Left colon (tissue), 2 donors: ENCODE results near the gene GNG14. TPM values are rescaled to one million over a fixed set of nuclear protein-coding genes. Genes with fewer than 3 reads are reported as not detected.
"Not testable (repeated sequence)": the region's sequence is repeated elsewhere in the genome, so short reads cannot be mapped to it uniquely, and the experiment has no call there.

Source experiments
- ATAC-seq: fragments of 200-7000 bp; cut with Tn5 transposase; one replicate; pipeline ENCODE4 v1.9.1; 2020; ENCODE audit warnings: mild to moderate bottlenecking, moderate library complexity
- DNase-seq, 2 donors: peaks; one replicate each; pipeline ENCODE4 v3.0.0-alpha.2; 2020
- intact Hi-C, 2 donors: fragments of 100-400 bp; cut with DNase I in 1 of 2; cut with micrococcal nuclease in 1 of 2; formaldehyde crosslinking; loops; one replicate each; pipeline versions ENCODE4 v1.11.2 to v1.14.0; 2022; cut with DNase I, micrococcal nuclease
- total RNA-seq, 2 donors: library from RNA; stranded (reverse); fragmentation: NEBNext Ultra II Directional; extraction: Animal tissue kit (Norgen Biotek cat#: 25700); gene quantifications; one replicate each; pipeline ENCODE4 v1.2.1, GENCODE V29; 2021
- donor health status: DM: no; HTN: no; CAD: no.
- donor health status: DM: yes; HTN: yes; CAD: no.

GNG14 gene
- total RNA-seq, 2 donors from 2014 or later = not detected

DNA sequence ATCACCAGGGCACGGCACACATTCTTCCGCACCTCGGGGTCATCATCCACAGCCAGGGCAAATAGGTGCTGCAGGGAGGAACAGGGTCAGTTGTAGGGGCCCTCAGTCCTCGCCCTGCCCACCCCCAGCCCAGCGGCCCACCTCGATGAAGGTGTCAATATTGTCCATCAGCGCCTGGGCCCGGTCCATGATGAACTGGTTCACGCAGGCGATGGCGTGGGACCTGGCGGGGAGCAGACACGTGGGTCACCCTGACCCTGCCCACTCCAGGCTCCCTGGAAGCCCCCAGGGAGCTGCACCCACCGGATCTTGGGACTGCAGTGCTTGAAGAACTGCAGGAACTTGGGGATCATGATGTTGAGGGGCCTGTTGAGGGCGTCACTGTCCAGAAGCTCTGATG, 27.3 kb downstream of the GNG14 start:
- intact Hi-C loops = no loop called here
- DNase-seq (no peak), ATAC-seq (no peak)

DNA sequence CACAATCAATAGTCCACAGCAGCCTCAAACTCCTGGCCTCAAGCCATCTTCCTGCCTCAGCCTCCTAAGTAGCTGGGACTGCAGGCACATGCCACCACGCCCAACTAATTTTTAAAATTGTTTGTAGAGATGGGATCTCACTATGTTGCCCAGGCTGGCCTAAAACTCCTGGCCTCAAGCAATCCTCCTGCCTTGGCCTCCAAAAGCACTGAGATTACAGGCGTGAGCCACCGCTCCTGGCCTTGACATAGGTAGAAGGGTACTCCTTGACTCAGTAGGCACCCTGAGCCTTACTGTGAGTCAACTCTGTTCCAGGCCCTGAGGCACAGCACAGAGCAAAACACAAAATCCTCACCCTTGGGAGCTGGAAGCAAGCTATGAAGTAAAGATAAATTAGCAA, 28.1 kb downstream of the GNG14 start:
- intact Hi-C loops = no loop called here
- ATAC-seq (no peak), DNase-seq (no peak)

DNA sequence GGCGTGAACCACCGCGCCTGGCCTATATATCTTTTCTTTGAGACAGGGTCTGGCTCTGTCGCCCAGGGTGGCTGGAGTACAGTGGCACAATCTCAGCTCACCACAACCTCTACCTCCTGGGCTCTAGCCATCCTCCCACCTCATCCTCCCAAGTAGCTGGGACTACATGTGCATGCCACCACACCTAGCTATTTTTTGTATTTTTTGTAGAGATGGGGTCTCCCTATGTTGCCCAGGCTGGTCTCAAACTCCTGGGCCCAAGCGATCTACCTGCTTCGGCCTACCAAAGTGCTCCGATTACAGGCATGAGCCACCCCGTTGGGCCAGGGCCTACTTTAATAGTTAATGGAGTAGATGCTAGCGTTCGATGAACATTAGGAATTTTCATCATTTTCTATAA, 32.5 kb downstream of the GNG14 start:
- intact Hi-C loops = no loop called here
- no peak for DNase-seq
- ATAC-seq = no peak

DNA sequence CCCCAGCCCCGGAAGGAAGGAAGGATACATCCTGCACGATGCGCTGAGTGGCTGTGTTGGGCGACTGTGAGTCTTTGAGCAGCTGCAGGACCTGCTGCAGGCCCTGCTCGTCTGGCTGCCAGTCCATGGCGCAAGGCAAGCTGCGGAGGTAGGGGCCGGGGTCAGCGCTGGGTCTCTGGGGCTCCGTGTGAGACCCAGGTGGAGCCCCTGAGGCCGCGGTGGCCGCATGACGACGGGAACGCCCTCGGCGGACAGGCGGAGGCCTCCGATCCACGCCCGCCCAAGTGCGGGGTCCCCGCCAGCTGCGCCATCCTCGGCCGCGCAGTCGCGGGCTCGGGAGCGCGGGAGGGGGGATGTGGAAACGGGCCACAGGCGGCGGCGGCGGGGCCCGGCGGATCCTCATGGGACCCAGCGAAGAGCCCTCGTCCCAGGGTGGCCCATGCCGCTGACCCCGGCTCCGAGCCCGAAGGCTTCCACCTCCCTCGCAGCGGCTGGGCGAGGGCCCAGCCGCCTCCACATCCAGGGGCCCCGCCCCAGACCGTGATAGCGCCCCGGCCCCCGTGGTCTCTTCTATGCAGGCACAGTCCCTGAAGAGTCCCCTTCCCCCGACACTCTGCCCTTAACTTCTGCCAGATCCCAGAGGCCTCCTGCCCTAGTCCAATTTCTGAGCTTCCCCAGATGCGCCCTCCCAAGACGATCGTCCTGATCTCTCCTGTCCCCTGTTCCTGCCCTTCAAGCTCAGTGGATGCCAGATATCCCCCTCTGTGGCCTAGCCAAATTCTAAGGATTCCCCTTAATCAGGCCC, 33.3 kb downstream of the GNG14 start:
- no peak for ATAC-seq
- peak in 1 of 2 donors; percentile 36 for DNase-seq
- intact Hi-C loops = no loop called here

DNA sequence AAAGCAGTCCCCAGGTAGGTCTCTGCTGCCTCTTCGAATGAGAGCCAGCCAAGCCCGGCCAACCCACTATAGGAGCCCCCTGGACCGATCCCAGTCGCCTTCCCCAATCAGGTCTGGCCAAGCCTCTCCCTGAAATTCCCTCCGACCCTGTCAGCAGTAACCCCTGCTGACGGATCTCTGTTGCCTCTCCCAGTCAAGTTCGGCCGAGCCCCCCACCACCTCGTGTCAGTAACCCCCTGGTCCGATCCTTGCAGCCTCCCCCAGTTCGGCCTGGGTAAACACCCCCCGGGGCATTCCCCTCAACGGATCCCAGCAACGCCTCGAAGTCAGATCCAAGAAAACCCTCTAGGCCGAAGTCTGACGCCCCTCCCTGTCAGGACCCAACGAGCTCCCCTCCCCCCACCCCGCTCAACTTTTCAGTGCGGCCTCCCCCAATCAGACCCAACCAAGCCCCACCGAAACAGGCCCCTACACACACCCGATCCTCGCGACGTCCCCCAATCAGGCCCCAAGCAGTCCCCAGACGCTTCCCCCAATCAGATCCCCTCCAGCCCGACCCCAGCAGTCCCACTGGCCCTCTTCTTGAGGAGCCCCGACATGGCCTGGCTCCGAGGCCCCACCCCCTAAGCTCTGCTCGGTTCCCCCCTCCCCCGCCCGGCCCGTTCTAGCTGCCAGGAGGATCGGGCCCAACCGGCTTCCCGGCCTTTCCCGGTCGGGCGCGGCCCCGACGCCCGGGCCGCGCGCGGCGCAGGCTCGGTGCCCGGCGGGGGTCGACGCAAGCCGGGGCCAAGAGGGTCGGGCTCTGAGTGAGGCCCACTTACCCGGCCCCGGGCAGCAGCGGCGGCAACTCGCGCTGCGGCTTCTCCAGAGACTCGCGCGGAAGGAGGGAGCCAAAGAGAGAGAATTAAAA, 34.1 kb downstream of the GNG14 start:
- DNase-seq (peak; percentile 75 to 78), ATAC-seq (peak; percentile 64)
- intact Hi-C loops = no loop called here

DNA sequence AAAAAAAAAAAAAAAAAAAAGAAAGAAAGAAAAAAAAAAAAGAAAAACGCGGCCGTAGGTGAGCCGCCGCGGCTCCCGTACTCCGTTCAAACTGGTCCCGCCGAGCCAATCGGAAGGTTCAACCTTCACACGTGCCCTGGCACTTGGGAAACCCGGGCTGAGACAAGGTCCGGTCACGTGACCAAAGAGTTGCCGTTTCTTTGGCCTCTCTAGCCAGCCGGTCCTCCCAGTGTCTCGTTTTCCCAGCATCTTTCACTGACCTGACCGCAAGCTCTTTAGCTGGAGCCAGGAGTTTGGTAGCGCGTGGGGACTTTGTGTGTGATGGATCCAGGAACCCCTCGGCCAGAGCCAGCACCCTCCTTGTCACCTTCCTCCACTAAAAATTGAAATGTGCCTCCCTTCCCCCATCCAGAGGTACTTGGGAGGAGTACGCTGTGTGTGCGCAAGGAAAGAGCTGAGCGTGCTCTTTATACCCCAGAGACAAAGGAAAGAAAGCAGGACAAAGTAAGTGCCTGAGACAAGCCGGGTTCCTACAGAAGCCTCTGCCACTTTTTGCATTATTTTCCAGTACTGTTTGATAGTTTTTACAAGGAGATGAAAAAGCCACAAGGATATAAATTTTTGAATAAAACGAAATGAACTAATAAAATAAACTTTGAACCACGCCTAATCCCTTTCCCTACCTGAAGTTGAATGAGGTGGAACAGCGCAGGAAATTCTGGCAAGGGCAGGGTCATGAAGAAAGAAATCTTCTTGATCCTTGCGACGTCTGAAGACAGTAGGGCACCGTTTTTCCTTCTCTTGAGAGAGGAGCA, 35.0 kb downstream of the GNG14 start:
- ATAC-seq (peak; percentile 90), DNase-seq (peak; percentile 96 to 99)
- intact Hi-C loops = no loop called here

DNA sequence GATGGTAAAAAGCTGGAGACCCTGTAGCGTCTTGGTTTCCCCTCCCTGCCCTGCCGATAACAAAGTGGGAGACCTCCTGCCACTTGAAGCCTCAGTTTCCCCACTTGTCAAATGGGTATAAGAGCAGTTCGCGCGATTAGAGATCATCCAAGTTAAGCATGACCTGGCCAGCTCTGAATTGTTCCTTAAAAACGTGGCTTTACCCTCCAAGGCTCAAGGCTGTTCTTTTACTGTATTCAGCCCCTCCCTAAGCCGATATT, 35.5 kb downstream of the GNG14 start:
- intact Hi-C loops = no loop called here
- ATAC-seq (no peak), DNase-seq (no peak)

DNA sequence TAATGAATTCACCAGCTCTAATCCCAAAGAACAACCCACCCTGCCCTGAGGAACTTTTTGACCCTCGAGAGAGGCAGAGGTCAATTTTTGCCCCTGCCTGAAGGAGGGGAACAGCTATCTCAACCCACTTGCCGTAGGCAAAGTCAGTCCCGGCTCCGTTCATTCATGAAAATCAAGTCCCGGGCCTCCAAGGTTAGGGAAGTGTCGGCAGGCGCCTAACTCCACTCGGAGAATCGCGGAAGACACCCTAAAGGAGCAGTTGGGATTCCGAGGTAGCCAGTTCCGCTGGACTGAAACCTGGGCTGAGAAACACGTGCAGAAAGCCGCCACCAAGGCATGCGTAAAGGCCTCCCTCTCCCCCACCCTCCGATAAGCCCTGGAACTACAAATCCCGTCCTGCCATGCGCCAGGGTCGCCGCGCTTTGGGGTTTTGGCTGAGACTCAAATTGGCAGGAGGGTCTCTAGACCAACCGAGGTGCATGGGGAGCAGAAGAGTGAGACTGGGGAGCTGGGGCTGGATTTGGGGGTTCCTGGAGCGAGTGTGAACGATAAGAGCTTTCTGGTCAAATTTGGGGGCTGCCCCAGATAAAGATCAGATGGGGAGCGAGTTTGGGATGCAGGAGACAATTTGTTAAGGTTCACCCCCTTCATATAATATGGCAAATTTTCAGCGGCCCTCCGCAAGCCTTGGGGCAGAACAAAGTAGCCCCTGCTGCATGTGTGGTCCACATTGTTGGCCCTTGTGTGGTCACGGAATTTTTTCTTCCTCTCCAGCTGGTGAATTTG, 36.0 kb downstream of the GNG14 start, which contains the start of gene TNPO2:
TNPO2 (minus strand) TSS at position 292 of the 786 bp plus-strand sequence. CDS start 2,955 bp downstream, outside the sequence.
- DNase-seq = peak; percentile 68 to 69
- intact Hi-C loops = no loop called here
- peak; percentile 55 for ATAC-seq

DNA sequence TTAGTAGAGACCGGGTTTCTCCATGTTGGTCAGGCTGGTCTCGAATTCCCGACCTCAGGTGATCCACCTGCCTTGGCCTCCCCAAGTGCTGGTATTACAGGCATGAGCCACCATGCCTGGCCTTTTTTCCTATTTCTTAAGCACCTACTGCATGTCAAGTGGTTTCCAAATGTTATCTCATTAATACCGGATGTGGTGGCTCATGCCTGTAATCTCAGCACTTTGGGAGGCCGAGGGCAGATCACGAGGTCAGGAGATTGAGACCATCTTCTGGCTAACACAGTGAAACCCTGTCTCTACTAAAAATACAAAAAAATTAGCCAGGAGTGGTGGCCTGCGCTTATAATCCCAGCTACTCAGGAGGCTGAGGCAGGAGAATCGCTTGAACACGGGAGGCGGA, 37.8 kb downstream of the GNG14 start:
- intact Hi-C loops, ATAC-seq, DNase-seq: not testable (repeated sequence)

DNA sequence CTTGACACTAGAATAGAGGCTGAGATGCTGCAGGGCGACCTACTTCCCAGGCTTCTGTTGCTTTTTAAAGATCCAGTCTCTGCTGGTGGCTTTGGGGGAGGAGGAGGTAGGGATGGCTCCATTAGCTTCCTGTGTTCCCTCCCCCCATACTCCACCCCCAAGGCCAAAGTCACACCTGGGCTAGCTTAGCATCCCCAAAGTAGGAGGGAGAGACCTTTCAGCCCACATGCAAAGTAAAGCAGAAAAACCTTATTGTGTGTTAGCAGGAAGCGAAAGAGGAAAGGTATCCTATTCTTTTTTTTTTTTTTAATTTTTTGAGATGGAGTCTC, 39.2 kb downstream of the GNG14 start:
- ATAC-seq (no peak), DNase-seq (no peak)
- intact Hi-C loops = no loop called here

DNA sequence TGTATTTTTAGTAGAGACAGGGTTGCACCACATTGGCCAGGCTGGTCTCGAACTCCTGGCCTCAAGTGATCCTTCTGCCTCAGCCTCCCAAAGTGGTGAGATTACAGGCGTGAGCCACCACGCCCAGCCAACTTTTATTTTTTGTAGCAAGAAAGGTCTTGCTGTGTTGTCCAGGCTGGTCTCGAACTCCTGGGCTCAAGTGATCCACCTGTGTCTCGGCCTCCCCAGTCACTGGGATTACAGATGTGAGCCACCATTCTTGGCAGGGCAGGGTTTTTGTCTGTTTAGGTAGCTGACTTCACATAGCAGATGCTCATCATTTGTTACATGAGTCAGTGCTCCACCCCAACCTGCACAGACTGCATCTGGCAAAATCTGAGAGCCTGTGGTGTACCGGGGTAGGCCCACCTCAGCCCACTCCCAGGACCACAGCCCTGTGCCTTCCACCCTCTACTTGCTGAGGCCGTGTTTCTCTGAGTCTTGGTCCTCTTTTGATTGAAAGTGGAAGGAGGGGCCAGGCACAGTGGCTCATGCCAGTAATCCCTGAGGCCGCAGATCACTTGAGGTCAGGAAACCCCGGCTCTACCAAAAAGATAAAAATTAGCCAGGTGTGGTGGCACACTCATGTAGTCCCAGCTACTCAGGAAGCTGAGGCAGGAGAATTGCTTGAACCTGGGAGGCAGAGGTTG, 40.1 kb downstream of the GNG14 start:
- ATAC-seq = no peak
- DNase-seq = no peak

DNA sequence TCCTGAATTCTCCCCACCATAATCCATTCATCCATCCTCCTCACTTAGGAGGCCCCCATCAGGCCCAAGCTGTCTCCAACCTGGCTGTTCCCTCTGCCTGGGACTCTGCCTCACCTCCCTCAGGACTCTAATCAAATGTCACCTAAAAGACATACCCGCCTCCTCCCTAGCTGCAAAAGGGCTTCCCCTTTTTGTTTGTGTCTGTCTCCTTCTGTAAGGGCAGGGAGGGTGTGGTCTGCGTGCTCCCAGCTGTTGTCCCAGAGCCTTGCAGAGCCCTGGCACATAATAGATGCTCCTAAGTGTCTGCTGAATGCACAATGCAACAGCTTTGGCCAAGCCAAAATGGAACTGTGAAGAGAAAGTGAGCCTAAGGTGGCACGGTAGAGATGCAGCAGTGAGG, 42.3 kb downstream of the GNG14 start:
- ATAC-seq (no peak), DNase-seq (no peak)
- intact Hi-C loops = no loop called here

More for the DNA sequence above, 40.1 kb downstream of the GNG14 start:
- intact Hi-C loops = no loop called here

DNA sequence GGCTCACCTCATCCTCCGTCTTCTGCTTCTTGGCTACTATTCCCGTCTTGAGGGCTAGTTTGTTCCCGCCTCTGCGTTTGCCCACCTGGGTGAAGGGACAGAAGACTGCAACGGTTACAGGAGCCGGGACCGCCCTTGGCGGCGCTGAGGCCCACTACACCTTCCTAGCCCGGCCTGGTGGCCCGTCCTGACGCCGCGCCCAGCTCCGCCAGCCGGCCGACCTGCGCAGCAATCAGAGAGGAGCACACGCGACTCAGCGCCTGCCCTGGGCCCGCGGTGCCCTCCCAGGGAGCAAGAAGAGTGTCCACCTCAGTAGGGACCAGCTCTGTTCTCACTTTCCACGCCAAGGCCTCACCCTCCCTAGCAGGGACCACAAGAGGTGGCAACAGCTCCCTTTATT, 43.5 kb downstream of the GNG14 start:
- no peak for ATAC-seq
- intact Hi-C loops = no loop called here

DNA sequence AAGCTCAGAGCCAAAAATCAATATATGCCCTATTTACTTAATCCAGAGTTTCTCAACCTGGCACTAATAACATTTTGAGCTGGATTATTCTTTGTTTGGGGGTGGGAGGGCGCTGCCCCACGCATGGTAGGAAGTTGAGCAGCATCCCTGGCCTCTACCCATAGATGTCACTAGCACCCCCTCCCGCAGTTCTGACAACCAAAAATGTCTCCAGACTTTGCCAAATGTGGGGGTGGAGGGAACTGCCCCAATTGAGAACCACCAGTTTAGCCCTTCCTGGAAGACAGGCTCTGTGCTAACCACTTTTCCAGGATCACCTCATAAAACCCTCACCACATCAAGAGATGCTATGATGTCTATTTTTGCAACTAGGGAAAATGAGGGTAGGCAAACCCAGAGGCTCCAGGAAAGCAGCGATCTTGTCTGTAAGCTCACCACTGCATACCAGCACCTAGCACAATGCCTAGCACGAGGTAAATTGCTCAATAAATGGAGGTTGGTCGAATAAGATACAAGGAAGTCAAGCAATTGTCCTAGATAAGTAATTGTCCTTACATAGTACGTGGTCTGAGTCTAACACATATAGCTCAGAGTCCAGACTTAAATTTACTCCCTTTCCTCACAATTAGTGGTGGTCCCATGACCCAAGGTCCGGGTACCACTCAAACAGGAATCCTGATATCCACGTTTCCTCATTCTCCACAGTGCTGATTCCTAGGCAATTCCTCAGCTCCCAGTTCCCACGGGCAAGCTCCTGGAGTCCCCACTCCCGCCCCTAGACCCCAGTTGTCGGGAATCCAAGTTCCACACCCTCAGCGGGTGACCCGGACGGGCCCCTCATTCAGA, 45.8 kb downstream of the GNG14 start:
- DNase-seq = no peak
- ATAC-seq = no peak
- intact Hi-C loops = no loop called here

More for the DNA sequence above, 43.5 kb downstream of the GNG14 start:
- no peak for DNase-seq

DNA sequence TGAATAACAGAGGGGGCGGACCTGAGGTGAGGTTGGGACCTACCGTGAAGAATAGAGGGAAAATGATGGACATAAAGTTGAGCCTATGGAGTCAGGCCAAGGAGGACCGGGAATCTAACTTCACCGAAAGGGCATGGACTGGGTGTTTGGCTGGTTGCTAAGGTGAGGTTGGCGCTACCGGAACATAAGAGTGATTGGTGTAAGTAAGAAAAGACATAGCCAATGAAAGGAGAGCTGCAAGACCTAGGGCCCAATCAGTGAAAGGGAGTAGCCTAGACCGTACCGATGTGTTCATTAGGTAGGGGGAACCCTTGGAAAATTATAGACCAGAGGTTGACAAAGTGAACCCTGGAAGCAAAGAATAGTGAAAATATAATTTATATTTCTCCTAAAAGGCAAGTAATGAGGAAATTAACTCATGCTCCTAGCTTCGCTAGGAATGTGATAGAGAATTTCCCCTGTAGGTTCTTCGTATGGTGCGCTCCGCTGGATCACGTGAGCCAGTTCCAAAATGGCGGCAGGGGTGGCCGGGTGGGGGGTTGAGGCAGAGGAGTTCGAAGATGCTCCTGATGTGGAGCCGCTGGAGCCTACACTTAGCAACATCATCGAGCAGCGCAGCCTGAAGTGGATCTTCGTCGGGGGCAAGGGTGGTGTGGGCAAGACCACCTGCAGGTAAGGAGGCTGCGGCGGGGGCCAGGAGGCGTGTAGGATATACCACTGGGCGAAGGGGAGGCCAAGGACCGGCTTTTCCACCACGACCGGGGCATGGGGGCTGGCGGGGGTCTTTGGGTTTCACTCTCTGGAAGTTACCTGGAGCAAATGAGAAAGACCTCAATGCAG, 49.4 kb downstream of the GNG14 start, which contains the start of gene GET3:
GET3 (plus strand) TSS at position 503 of the 840 bp plus-strand sequence; CDS start at position 512, 9 bp downstream.
- peak; percentile 83 to 98 for DNase-seq
- intact Hi-C loops = no loop called here
- peak; percentile 78 for ATAC-seq

DNA sequence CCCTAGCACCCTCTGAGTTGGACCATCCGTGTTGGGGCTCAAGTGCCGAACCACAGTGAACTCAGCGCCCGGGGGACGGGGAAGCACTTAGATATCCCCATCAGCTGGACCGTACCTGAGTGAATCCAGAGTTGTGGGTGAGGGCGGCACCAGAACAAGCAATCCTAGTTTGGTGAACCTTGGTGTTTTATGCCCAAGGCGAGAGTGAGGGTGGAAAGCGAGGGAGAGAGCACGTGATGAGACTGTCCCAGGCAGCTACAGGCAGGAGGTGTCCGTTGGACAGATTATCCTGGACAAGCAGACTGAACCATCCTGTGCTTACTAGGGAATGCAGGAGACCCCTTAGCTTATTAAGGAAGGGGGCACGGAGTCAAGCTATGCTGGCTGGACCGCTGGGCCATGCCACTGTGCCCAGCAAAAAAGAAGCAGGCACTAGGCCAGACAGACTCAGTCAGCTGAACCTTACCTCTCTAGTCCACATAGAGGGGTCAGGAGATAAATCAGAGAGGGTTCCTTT, 50.1 kb downstream of the GNG14 start:
- intact Hi-C loops = no loop called here
- DNase-seq (no peak), ATAC-seq (no peak)
